ENCODE data around the gene ZNF124.
"Not testable (repeated sequence)": the region's sequence is repeated elsewhere in the genome, so short reads cannot be mapped to it uniquely, and the experiment has no call there.

Gene ZNF124

GRCh38 chr1:247171875-247172563, at the start of gene ZNF124:
TSS of gene ZNF124 (minus strand) at chr1:247172020. CDS start at chr1:247171877, 143 bp downstream.
- not testable (repeated sequence) for DNase-seq

- DNase-seq: not testable (repeated sequence)
Measured at GRCh38 chr1:247220280-247220679, 48.5 kb upstream of the ZNF124 start.

GRCh38 chr1:247218121-247218651, 46.4 kb upstream of the ZNF124 start:
- no peak for DNase-seq

- no peak for DNase-seq
Measured at GRCh38 chr1:247216261-247216660, 44.4 kb upstream of the ZNF124 start.

- DNase-seq: no peak
Measured at GRCh38 chr1:247212627-247213617, 41.1 kb upstream of the ZNF124 start.

GRCh38 chr1:247212012-247212411, 40.2 kb upstream of the ZNF124 start:
- no peak for DNase-seq

- DNase-seq: no peak
Measured at GRCh38 chr1:247211339-247211738, 39.5 kb upstream of the ZNF124 start.

GRCh38 chr1:247210376-247211117, 38.7 kb upstream of the ZNF124 start:
- peak; percentile 97 for DNase-seq

- DNase-seq: no peak
Measured at GRCh38 chr1:247210062-247210375, 38.2 kb upstream of the ZNF124 start.

- no peak for DNase-seq
Measured at GRCh38 chr1:247209396-247209795, 37.6 kb upstream of the ZNF124 start.

- DNase-seq: no peak
Measured at GRCh38 chr1:247204177-247204647, 32.4 kb upstream of the ZNF124 start.

GRCh38 chr1:247198781-247199180, 27.0 kb upstream of the ZNF124 start:
- no peak for DNase-seq

- DNase-seq: no peak
Measured at GRCh38 chr1:247193958-247194357, 22.1 kb upstream of the ZNF124 start.

- DNase-seq: no peak
Measured at GRCh38 chr1:247189981-247190798, 18.4 kb upstream of the ZNF124 start.

GRCh38 chr1:247185667-247186066, 13.8 kb upstream of the ZNF124 start:
- no peak for DNase-seq

GRCh38 chr1:247184254-247184653, 12.4 kb upstream of the ZNF124 start:
- DNase-seq: no peak

- no peak for DNase-seq
Measured at GRCh38 chr1:247182994-247183393, 11.2 kb upstream of the ZNF124 start.

- DNase-seq: no peak
Measured at GRCh38 chr1:247180581-247180980, 8.8 kb upstream of the ZNF124 start.

GRCh38 chr1:247177755-247178154, 5.9 kb upstream of the ZNF124 start:
- DNase-seq: no peak

GRCh38 chr1:247175458-247175857, 3.6 kb upstream of the ZNF124 start:
- DNase-seq: no peak

GRCh38 chr1:247173431-247173830, 1.6 kb upstream of the ZNF124 start:
- no peak for DNase-seq

- DNase-seq: no peak
Measured at GRCh38 chr1:247172996-247173395, 1.2 kb upstream of the ZNF124 start.
